ENCODE measurements around the gene COL16A1.

DNA sequence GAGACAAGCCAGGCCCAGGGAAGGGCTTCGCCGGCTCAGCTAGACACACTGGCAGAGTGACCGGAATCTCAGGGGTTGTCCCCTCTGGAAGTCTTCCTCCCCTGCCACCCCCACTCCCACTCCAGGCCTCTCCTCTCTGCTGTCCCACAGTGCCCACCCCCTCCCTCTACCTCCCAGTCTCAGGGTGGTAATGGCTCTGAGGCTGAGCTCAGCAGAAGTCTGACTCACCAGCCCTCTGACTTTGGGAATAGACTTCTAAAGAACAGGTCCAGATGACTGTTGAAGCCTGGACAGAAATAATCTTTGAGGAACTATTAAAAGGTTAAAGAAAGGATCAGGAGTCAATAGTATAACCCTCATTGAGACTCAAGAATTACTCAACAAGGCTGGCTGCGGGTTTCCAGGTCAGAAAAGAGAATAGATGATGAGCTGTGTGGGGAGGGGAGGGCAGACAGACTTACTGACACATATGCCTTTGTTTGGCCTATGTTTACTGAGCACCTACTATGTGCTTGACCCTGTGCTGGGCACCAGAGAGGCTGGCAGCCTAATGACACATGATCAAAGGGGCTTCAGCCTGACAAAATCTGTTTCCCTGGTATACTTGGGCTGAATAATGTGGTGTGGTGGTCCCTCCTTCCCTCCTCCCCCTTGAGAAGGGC, 78.1 kb downstream of the COL16A1 start:
- TF ChIP-seq, protein P1, sequence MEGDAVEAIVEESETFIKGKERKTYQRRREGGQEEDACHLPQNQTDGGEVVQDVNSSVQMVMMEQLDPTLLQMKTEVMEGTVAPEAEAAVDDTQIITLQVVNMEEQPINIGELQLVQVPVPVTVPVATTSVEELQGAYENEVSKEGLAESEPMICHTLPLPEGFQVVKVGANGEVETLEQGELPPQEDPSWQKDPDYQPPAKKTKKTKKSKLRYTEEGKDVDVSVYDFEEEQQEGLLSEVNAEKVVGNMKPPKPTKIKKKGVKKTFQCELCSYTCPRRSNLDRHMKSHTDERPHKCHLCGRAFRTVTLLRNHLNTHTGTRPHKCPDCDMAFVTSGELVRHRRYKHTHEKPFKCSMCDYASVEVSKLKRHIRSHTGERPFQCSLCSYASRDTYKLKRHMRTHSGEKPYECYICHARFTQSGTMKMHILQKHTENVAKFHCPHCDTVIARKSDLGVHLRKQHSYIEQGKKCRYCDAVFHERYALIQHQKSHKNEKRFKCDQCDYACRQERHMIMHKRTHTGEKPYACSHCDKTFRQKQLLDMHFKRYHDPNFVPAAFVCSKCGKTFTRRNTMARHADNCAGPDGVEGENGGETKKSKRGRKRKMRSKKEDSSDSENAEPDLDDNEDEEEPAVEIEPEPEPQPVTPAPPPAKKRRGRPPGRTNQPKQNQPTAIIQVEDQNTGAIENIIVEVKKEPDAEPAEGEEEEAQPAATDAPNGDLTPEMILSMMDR (conservative IDR thresholded peaks at IDR 0.05 in 1 of 2, IDR thresholded peaks at IDR 0.05 in 1 of 2; ENCODE audit: extremely low read depth in 1 of 2, insufficient read depth in 1 of 2, low read depth in 1 of 2, low read length in 2 of 2) = no peak
- no peak for TF ChIP-seq EZH2 (IDR thresholded peaks at IDR 0.05; ENCODE audit: borderline replicate concordance, low read length)
